ELR (cell line): ENCODE results near the gene CYP4F22.
A peak's percentile ranks its signal among the peaks of the same experiment; 100 is the strongest.
"Not testable (repeated sequence)": the region's sequence is repeated elsewhere in the genome, so short reads cannot be mapped to it uniquely, and the experiment has no call there.

ENCODE experiments used
- DNase-seq: peaks from one replicate; pipeline ENCODE4 v3.0.0-alpha.2; 2015; ENCODE audit warnings: low read depth

CYP4F22 gene

DNA sequence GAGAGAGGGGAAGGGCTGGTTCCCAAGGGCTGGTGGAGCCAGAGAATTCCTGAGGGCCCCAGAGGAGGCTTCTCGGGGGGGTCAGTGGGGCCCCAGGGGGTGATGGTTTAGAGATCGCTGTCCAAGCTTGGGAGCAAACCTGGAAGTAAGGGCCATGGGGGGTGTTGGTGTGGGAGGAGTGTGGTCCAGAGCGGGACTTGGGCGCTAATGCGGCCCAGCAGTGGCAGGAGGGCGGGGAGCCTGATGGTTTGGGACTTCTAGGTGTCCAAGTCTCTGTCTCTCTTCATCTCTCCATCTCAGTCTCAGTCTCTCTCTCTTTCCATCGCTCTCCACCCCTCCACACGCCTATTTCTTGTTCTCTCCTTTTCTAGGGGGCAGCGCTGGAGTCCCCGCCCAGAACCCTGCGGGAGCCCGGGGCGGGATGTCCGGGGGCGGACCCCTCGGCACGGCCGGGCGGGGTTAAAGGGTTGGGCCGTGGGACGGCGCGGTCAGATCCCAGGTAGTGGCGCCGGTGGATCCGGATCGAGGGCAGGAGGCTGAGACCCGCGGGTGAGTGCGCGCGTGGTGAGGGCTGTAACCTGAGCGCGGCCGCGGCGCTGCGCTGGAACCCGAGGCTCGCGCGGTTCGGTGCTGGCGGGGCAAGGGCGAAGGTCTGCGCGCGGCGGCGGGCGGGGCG lies at the start of gene CYP4F22:
TSS of gene CYP4F22 (plus strand) at position 491 of the 676 bp plus-strand sequence. CDS start 16,812 bp downstream, outside the sequence.
- no peak for DNase-seq

GRCh38 chr19:15461694-15462093 lies 46.6 kb upstream of the CYP4F22 start:
- DNase-seq: no peak

GRCh38 chr19:15463861-15464371 lies 44.4 kb upstream of the CYP4F22 start:
- no peak for DNase-seq

- no peak for DNase-seq
These were observed 43.6 kb upstream of the CYP4F22 start, which contains the start of gene RASAL3 for GRCh38 chr19:15464394-15465385. RASAL3 (minus strand) TSS chr19:15464544; CDS start chr19:15464358, 186 bp downstream.

DNA sequence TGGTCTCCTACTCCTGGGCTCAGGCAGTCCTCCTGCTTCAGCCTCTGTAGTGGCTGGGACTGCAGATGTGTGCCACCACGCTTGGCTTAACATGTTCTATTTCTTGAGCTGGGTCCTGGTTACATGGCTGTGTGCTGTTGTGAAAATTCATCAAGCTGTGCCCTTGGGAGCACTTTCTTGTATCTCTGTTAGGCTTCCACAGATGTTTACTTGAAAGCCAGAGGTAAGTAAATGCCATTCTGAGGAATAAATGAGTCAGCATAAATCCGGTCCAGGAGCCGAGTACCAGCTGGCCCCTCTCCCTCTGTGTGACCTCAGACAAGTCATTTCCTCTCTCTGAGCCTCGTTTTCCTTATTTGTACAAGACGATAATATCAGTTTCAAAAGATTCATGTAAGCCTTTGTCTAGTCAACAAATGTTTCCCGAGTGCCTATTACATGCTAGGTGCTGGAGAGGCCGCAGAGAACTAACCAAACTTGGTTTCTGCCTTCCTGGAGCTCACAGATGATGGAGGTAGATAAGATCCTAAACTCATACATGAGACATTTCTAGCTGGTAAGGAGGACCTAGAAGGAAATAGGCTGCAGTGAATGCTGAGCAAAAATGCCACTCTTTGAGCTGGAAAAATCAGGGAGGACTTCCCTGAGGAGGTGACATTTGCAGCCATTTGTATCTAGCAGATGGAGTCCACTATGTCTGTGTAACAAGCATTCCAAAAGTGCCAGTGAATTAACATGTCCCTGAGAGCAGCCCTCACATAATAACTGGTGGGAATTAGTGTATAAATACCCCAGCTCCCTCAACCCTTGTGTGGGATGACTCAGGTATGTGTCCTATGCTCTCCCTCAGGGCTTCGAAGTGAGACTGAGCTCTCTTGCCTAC lies 41.2 kb upstream of the CYP4F22 start:
- DNase-seq: peak; percentile 71

- no peak for DNase-seq
These were observed 40.6 kb upstream of the CYP4F22 start for GRCh38 chr19:15467734-15468214.

GRCh38 chr19:15468675-15469512 lies 39.4 kb upstream of the CYP4F22 start:
- no peak for DNase-seq

DNA sequence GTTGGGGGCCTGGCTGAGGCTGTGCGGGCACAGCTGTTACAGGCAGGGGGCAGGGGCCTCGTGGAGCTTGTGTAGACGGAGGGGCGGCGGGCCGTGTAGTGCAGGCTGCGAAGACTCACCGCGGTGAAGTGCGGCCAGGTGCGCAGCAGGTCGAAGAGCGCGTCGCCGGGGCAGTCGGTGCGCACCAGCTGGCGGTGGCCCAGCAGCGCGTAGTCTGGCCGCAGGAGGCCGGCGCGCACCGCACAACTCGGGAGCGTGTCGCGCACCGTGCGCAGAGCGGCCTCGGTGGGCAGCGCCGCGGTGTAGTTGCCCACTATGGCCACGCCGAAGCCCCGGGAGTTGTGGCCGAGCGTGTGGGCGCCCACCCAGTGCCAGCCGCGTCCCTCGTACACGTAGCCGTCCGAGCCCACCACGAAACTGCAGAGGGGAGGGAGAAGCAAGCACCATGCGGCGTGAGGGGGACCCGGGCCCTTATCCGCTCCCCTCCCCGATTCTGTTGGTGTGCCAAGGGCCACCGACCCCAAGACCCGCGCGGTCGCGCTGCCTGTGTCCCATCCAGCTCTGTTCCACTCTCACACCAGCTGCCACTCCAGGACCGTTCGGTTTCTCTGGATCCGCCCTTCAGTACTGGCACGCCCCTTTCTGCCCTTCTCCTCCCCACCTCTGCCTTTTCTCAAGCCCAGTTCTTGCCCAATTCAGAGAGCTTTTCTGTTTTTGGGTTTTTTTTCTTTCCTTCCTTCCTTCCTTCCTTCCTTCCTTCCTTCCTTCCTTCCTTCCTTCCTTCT lies 38.6 kb upstream of the CYP4F22 start:
- no peak for DNase-seq

DNA sequence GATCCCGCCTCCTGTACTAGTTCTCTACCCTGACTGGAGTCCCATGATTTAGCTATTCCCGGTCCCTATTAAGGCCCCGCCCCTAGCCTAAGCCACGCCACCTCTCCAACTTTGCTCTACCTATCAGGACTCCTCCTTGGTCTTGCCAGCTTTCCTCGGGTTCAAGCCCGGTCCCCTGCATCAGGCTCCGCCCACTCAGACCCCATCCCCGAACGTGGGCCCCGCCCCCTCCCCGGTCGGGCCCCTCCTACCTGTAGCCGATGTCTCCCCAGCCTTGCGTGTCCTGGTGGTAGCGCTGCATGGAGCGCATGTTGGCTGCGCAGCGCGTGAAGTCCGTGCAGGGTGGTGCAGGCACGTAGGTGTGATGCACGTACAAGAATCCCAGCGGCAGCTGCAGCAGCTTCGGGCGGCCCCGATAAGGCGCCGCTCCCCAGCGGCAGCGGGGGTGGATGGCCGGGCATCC lies 36.7 kb upstream of the CYP4F22 start:
- DNase-seq: no peak

DNA sequence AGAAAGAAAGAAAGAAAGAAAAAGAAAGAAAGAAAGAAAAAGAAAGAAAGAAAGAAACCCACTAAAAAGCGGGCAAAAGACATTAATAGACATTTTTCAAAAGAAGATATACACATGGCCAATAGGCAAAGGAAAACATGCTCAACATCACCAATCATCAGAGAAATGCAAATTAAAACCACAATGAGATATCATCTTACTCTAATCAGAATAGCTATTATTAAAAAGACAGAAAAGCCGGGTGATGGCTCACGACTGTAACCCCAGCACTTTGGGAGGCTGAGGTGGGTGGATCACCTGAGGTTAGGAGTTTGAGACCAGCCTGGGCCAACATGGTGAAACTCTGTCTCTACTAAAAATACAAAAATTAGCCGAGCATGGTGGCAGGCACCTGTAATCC lies 34.5 kb upstream of the CYP4F22 start:
- DNase-seq: not testable (repeated sequence)

- no peak for DNase-seq
These were observed 33.2 kb upstream of the CYP4F22 start for GRCh38 chr19:15475169-15475568.

DNA sequence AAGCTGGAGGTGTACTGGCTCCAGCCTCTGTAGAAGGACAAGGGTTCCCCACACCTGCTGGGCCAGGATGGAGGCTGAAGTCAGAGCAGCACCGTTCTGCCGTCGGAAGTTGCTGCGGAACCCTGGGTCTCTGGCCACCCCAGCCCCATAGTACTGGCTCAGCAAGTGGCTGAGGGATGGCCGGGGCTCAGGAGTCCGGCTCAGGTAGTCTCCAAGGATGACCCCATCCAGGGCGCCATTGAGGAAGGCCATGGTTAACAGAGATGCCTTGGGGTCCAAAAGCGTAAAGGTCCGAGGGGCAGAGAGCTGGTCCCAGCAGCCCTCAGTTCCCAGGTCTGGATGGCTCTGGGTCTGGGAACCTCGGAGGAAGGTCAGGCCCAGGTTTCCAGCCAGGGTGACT lies 32.7 kb upstream of the CYP4F22 start:
- DNase-seq: no peak

DNA sequence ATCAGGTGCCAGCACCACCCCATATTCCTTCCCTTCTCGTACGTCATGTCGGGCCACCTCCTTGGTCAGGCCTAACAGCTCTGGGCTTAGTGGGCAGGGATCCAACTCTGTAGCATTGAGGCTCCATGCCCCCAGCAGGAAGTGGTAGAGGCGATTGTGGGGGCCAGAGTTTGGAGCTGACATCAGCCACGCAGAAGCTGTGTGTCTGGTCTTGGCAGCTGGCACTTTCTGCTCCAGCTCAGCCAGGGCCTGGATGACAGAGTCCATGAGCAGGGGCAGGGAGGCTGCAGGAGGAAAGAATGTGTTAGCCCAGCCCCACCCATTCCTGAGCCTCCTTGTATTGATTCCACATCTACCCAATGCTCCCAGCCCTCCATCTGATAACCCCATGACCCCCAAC lies 32.0 kb upstream of the CYP4F22 start:
- no peak for DNase-seq

DNA sequence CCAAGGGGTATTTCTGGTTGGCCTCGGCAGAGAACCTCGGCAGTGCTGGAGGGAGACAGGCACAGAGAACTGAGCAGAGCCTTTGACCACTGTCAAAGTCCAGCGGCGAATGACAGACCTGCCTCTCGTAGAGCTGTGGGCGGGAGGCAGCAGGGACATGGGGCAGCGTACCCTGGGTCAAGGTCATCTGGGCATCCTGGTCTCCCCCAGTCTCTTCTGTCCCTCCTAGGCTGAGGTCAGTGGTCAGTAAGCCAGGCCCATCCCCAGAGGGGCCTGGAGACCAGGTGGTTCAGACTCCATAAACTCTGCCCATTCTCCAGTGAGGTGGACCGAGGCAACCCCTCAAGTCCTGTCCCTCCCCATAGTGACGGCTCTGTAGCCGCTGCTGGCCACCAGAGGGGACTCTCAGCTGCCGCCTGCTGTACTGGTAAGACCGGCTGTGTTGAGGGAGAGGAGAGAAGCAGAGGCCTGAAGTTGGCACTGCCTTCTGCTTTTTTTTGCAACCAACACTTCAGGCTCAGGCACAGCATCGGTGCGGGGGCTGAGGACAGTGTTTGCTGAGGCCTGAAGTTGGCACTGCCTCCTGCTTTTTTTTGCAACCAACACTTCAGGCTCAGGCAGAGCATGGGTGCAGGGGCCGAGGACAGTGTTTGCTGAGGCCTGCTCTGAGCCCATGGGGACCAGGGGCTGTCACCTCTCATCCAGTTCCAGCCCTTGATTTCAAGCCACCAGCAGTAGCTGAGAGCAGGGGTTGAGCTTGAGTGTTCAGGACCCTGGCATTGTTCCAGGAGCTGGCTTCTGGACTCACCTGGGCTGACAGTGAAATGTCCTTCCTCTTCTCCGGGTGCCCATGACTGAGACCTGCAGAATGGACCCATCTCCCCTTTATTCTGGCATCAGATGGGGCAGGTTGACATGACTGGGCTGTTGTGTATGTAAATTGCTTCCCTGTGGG lies 28.7 kb upstream of the CYP4F22 start, which contains the start of gene PGLYRP2:
TSS of gene PGLYRP2 (minus strand) at position 111 of the 955 bp plus-strand sequence. CDS start 130 bp downstream, outside the sequence.
- DNase-seq: peak; percentile 17

- DNase-seq: not testable (repeated sequence)
These were observed 27.3 kb upstream of the CYP4F22 start for GRCh38 chr19:15480996-15481395.

- DNase-seq: not testable (repeated sequence)
These were observed 22.6 kb upstream of the CYP4F22 start for GRCh38 chr19:15485768-15486167.

GRCh38 chr19:15487038-15487437 lies 21.3 kb upstream of the CYP4F22 start:
- no peak for DNase-seq
